HG03521 (cell line): ENCODE data around the gene PPRC1.
A peak's percentile ranks its signal among the peaks of the same experiment; 100 is the strongest.

Source experiments
- ATAC-seq: cut with Tn5 transposase; IDR thresholded peaks from one replicate; pipeline ENCODE4 v1.9.1; 2021; ENCODE audit warnings: mild to moderate bottlenecking, moderate library complexity; ENCODE audit not compliant: unreplicated experiment

The PPRC1 gene

GRCh38 chr10:102116656-102117055 lies 16.2 kb upstream of the PPRC1 start:
- no peak for ATAC-seq

GRCh38 chr10:102117391-102118159 lies 15.3 kb upstream of the PPRC1 start:
- ATAC-seq = no peak

GRCh38 chr10:102118867-102119266 lies 14.0 kb upstream of the PPRC1 start:
- no peak for ATAC-seq

GRCh38 chr10:102119417-102120141 lies 13.3 kb upstream of the PPRC1 start:
- no peak for ATAC-seq

- ATAC-seq = peak; percentile 60
Observed at GRCh38 chr10:102120142-102120990, 12.5 kb upstream of the PPRC1 start, which contains the start of gene LDB1. TSS of gene LDB1 (minus strand) at chr10:102120368. CDS start at chr10:102120110, 258 bp downstream.

- ATAC-seq = no peak
Observed at GRCh38 chr10:102120991-102121738, 11.7 kb upstream of the PPRC1 start.

GRCh38 chr10:102121739-102122372 lies 11.0 kb upstream of the PPRC1 start:
- ATAC-seq = no peak

GRCh38 chr10:102122450-102122849 lies 10.4 kb upstream of the PPRC1 start:
- ATAC-seq = no peak

- ATAC-seq = no peak
Observed at GRCh38 chr10:102123223-102123622, 9.6 kb upstream of the PPRC1 start.

GRCh38 chr10:102131286-102132170 lies 1.3 kb upstream of the PPRC1 start:
- ATAC-seq = no peak

- no peak for ATAC-seq
Observed at GRCh38 chr10:102132193-102132562, 662 bp upstream of the PPRC1 start.

- ATAC-seq = no peak
Observed at GRCh38 chr10:102133373-102134195, 744 bp downstream of the PPRC1 start.

- ATAC-seq = no peak
Observed at GRCh38 chr10:102134416-102134815, 1.6 kb downstream of the PPRC1 start.

- no peak for ATAC-seq
Observed at GRCh38 chr10:102135956-102136526, 3.2 kb downstream of the PPRC1 start.

GRCh38 chr10:102139281-102140110 lies 6.7 kb downstream of the PPRC1 start:
- ATAC-seq = no peak

- ATAC-seq = no peak
Observed at GRCh38 chr10:102140218-102140617, 7.4 kb downstream of the PPRC1 start.

GRCh38 chr10:102140913-102141540 lies 8.2 kb downstream of the PPRC1 start:
- no peak for ATAC-seq
